Rectal smooth muscle tissue (tissue), 1 donor: ENCODE data around the gene COMP.

Source experiments
- H3K27ac ChIP-seq: one replicate; pipeline ENCODE4 v1.7.0; 2013; ENCODE audit warnings: low read depth, low read length, inconsistent platforms
- H3K27me3 ChIP-seq: one replicate; pipeline ENCODE4 v1.7.0; 2013; ENCODE audit warnings: low read length; ENCODE audit not compliant: control insufficient read depth, insufficient read depth
- H3K36me3 ChIP-seq: one replicate; pipeline ENCODE4 v1.7.0; 2013; ENCODE audit warnings: low read length; ENCODE audit not compliant: control insufficient read depth, insufficient read depth
- H3K4me1 ChIP-seq: one replicate; pipeline ENCODE4 v1.7.0; 2013; ENCODE audit warnings: low read length; ENCODE audit not compliant: control insufficient read depth, insufficient read depth
- H3K4me3 ChIP-seq: one replicate; pipeline ENCODE4 v1.7.0; 2013; ENCODE audit warnings: low read length
- H3K9ac ChIP-seq: one replicate; pipeline ENCODE4 v1.7.0; 2013; ENCODE audit warnings: low read length

Gene COMP

DNA sequence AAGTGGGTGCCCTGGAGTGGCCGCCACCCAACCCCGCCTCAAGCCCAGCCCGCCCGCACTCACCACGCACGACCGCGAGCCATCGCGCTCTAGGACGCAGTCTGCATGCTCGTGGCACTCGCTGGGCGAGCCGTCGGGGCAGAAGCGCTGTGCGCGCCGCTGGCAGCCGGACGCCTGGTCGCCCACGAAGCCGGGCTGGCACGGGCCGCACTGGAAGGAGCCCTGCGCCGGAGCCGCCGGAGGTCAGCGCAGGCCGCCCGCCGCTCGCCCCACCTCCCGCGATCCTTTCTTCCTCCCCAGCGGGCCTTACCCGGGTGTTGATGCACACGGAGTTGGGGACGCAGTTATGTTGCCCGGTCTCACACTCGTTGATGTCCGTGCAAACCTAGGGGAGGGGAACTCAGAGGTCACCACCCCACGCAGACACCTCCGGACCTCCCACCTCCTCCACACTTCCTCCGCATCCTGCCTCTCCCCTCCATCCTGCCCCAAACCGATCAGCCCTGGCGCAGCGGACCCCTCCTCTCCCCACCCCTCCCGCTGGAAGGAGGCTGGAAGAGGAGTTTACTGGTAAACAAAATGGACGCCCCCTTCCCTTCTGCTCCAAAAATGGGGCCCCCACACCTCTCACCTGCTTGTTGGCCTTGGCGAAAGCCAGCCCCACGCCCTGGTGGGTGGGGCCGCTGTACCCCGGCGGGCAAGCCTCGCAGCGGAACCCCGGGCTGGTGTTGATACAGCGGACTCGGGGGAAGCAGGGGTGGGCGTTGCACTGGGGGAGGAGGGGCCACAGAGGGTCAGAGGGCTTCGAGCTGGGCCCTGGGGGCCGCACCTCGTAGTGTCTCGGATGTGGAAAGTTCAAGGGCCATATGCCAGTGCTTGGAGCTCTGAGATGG lies 2.3 kb downstream of the COMP start:
- no peak overlapping the region for H3K9ac ChIP-seq
- peaks cover 38% of the 10 kb centered on the region for H3K27me3 ChIP-seq
- H3K27ac ChIP-seq: no peak overlapping the region
- no peak overlapping the region for H3K4me3 ChIP-seq
- no peaks in the 10 kb centered on the region for H3K36me3 ChIP-seq
- H3K4me1 ChIP-seq: peaks cover 2% of the 10 kb centered on the region

DNA sequence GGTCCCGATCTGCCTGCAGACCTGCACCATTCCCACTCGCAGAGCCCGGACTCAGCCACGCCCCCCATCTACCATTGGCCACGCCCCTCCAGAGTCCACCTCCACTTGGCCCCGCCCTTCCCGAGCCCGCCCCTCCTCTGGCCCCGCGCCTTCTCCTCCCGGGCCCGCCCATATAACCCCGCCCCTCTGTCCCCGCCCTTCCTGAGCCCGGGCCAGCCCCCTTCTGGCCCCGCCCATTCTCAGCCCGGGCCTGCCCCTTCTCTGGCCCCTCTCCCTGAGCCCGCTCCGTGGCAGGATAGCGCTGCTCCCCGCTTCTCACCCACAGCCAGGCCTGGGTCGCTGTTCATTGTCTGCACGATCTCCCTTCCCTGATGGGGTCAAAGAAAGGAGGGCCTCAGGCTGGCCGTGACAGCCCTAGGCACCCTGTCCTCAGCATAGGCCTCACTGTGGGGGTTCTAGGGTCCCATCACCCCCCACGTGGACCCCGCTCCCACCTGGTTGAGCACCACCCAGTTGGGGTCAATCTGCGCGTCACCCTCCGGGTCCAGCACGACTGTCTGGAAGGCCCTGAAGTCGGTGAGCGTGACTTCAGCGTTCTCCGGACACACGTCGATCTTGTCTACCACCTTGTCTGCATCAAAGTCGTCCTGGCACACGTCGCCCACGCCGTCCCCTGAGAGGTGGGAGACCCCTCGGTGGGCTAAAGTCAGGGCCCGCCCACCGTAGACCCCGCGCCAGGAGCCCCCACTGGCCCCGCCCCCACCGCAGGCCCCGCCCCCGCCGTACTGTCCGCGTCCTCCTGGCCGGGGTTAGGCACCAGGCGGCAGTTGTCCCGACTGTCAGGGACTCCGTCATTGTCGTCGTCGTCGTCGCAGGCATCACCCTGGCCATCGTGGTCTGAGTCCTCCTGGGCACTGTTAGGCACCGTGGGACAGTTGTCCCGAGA lies 5.7 kb downstream of the COMP start:
- Histone ChIP-seq H3K4me1 (peaks cover 2% of the 10 kb centered on the region), H3K27me3 (peaks cover 28% of the 10 kb centered on the region), H3K27ac (no peak overlapping the region), H3K4me3 (peak overlapping the region; percentile 48), H3K9ac (no peak overlapping the region), H3K36me3 (no peaks in the 10 kb centered on the region)

DNA sequence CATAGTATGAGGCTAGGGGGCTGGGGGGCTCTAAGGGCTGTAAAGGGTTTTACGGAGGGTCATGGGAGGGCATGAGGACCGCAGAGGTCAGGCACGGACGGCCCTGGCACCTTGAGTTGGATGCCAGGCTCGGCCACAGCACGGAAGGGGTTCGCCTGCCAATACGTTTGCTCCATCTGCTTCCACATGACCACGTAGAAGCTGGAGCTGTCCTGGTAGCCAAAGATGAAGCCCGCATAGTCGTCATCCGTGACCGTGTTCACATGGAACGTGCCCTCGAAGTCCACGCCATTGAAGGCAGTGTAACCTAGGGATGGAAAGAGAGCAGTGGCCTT lies 6.4 kb downstream of the COMP start:
- Histone ChIP-seq H3K4me3 (no peak overlapping the region), H3K27me3 (peaks cover 22% of the 10 kb centered on the region), H3K4me1 (peaks cover 2% of the 10 kb centered on the region), H3K9ac (no peak overlapping the region), H3K36me3 (no peaks in the 10 kb centered on the region), H3K27ac (no peak overlapping the region)

DNA sequence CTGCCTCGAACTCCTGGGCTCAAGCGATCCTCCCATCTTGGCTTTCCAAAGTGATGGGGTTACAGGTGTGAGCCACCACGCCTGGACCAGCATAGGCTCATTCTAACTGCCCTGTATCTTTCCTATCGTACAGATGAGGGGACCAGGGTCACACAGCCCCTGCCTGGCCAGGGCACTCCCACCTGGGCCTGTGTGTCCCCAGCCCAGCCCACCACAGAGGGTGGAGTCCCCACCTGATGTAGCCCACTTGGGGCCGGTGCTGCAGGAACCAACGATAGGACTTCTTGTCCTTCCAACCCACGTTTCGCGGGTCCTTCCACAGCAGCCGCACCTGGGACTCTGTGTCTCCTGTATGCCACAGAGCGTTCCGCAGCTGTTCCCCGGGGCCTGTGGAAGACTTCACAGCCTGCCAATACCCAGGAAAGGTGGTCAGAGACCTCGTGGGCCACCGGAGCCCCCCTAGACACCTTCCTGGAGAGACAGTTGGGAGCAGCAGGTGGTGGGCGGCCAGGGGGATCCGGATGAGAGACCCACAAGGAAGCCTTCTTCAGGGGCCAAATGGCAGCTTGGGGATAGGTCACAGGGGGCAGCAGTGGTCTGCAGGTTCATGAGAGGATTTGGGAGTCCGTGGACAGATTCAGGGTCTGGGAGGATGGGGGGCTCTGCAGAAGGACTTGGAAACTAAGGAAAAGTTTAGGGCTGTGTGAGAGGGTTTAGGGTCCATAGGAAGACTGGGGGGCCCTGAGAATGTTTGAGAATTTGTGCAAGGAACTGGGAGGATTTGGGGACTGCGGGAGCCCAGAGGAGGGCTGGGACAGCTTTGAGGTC lies 6.9 kb downstream of the COMP start:
- Histone ChIP-seq H3K4me3 (no peak overlapping the region), H3K36me3 (no peaks in the 10 kb centered on the region), H3K27me3 (peaks cover 18% of the 10 kb centered on the region), H3K27ac (no peak overlapping the region), H3K4me1 (peaks cover 2% of the 10 kb centered on the region), H3K9ac (no peak overlapping the region)

DNA sequence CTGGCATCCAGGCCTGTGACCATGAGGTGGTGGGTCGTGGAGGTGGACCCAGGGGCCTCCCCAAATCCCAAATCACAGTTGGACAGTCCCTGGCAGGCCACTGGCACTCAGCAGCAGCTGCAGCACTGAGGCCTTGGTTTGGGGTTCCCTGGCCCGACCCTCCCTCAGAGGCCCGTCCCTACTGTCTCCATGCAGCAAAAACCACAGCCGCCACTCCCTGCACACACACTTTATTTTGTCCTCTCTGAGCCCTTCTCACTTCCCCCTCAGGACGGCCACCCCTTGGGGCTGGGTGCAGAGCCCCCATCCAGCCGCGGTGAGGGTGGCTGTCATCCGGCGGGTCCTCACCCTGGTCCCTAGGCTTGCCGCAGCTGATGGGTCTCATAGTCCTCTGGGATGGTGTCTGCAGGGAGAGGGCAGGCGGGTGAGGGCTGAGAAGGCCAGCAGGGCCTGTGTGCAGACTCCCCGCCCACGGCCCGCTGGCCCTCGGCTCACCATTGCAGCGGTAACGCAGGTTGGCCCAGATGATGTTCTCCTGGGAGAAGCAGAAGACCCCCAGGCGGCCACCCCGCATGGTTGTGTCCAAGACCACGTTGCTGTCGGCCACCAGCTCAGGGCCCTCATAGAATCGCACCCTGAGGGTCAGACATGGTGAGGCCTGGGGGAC lies 8.4 kb downstream of the COMP start:
- H3K4me1 ChIP-seq: peaks cover 2% of the 10 kb centered on the region
- no peaks in the 10 kb centered on the region for H3K36me3 ChIP-seq
- H3K4me3 ChIP-seq: no peak overlapping the region
- no peak overlapping the region for H3K27ac ChIP-seq
- peaks cover 9% of the 10 kb centered on the region for H3K27me3 ChIP-seq
- no peak overlapping the region for H3K9ac ChIP-seq

DNA sequence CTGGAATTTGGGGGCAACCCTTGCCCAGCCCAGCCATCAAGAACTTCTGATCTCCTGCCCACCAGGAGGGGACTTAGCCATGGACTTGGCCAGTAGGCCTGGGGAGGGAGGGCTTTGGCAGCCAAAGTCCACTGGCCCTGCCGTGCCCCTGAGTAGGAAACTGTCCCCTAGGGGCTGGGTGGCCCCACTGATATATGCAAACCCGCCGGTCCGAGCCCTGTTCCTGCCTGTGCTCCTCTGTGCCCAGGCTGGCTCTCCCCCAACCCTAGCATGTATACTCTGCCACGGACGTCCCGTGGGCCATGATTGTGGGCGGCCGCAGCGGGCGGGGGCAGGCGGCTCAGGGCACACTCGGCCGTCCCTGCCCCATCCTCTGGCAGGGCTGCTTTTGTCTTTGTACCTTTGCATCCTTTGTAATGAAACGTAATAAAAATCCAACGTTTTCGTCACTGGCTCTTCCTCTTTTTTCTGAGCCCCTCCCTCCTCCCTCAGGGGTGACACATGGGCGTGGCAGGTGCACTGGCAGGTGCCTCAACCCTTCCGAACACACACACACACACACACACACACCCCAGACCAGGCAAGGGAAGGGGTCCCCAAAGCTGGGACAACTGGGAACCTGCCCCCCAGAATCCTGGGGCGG lies 9.1 kb downstream of the COMP start:
- Histone ChIP-seq H3K27ac (no peak overlapping the region), H3K9ac (no peak overlapping the region), H3K36me3 (no peaks in the 10 kb centered on the region)

DNA sequence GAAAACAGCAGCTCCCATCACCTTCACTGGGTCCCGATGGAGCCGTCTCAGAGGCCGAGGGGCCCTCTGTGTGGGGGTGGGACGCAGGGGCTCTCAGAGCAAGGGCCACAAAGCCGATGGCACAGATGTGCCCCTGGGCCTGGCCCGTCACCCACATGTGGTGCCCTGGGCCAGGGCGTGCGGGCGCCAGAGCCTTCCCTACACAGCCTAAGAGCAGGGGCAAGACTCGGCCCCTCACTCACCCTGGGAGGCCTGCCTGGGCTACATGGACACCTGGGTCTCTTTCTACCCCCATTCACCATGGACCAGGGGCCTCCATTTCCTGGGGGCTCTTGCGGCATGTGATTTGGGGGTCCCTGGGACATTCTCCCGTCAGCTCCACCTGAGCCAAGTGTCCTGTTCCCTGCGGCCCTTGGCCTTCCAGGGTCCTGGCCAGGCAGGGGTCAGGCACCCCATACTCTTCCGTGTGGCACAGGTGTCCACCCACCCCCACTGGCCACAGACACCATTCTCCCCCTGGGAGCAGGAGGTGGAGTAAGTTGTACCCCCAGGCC lies 10.0 kb downstream of the COMP start:
- Histone ChIP-seq H3K4me1 (peaks cover 2% of the 10 kb centered on the region), H3K36me3 (no peaks in the 10 kb centered on the region), H3K27me3 (peaks cover 2% of the 10 kb centered on the region), H3K4me3 (no peak overlapping the region), H3K9ac (no peak overlapping the region), H3K27ac (no peak overlapping the region)

More for the DNA sequence above, 9.1 kb downstream of the COMP start:
- H3K27me3 ChIP-seq: peaks cover 3% of the 10 kb centered on the region
- H3K4me1 ChIP-seq: peaks cover 2% of the 10 kb centered on the region
- H3K4me3 ChIP-seq: no peak overlapping the region

DNA sequence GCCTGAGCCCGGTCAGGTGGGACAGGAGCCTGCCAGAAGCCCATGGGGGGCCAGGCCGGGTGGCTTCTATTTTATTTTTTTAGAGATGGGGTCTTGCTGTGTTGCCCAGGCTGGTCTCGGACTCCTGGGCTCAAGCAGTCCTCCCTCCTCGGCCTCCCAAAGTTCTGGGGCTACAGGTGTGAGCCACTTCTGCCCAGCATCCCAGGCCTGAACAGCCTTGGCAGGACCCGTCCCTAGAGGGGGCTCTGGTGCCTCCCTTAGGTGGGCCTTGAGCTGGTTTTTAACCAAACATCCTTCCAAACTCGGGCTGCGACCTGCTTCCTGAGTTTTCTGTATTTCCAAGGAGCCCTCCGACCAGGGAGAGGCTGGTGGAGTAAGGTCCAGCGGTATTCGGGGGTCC lies 10.5 kb downstream of the COMP start:
- H3K4me3 ChIP-seq: no peak overlapping the region
- no peaks in the 10 kb centered on the region for H3K36me3 ChIP-seq
- H3K9ac ChIP-seq: no peak overlapping the region
- H3K4me1 ChIP-seq: peaks cover 2% of the 10 kb centered on the region
- H3K27ac ChIP-seq: no peak overlapping the region
- H3K27me3 ChIP-seq: peaks cover 2% of the 10 kb centered on the region

DNA sequence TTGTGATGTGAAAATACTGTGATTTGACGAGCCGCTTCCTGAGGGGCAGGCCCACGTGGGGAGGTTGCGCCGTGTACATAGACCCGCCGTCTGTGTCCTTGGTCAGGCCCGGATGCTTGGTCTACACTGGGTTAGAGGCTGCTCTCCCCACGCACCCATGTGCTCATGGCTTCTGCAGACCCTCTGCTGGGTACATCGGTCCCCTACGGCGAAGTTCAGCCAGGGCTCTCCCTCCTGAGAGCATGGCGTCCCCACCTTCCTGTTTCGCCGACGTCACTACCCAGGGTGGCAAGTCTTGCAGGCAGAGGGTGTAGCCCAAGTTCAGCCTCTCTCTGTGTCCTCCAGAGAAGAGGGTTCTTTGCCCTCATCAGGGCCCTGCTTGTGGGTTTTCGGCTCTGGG lies 11.0 kb downstream of the COMP start:
- Histone ChIP-seq H3K4me1 (no peaks in the 10 kb centered on the region), H3K9ac (no peak overlapping the region), H3K27me3 (no peaks in the 10 kb centered on the region), H3K27ac (no peak overlapping the region), H3K36me3 (no peaks in the 10 kb centered on the region), H3K4me3 (no peak overlapping the region)

DNA sequence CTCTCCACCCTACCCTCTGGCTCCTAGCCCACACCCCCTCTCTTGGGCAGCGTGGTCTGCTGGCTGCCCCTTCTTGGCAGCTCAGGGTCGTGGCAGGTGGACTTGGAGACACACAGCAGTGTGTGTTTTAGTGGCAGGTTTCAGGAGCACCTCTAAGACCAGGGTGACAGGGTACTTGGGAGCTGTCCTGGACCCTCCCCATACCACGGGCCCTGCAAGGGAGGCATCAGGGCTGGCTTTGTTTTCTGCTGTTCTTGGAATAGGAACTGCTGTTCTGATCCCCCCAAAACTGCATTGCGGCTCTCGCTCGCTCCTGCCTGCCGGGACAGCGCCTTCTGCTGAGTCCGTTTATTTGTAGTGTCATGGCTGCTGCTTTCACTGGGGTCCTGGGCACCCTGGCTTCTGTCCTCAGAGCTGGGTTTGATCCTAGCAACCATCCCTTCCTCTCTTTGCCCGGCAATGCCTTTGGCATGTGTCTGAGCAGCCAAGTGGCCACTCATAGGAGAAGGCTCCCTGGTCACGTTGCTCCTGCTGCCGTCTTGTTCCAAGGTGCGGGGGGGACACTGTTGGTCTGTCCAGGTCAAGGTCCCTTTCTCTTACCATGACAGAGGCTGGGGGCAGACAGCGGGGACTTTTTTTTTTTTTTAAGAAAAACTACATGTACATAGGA lies 12.1 kb downstream of the COMP start:
- H3K4me1 ChIP-seq: no peaks in the 10 kb centered on the region
- no peaks in the 10 kb centered on the region for H3K36me3 ChIP-seq
- H3K4me3 ChIP-seq: no peak overlapping the region
- no peaks in the 10 kb centered on the region for H3K27me3 ChIP-seq
- no peak overlapping the region for H3K9ac ChIP-seq
- H3K27ac ChIP-seq: no peak overlapping the region

DNA sequence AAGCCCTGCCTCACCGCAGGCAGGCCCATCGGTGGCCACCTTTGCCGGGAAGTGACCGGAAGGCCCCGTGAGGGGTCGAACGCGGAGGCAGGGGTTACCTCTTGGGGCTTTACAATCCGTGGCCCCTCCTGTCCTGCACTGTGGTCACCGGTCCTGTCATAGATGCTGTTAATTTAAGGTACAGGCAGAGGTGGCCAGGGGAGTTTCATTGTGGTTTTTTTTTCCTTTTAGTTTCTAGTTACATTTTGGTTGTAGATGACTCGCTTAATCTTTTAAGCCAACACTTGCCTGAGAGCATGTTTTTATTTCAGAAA lies 13.1 kb downstream of the COMP start:
- no peaks in the 10 kb centered on the region for H3K36me3 ChIP-seq
- H3K27me3 ChIP-seq: no peaks in the 10 kb centered on the region
- H3K9ac ChIP-seq: no peak overlapping the region
- H3K4me3 ChIP-seq: no peak overlapping the region
- H3K4me1 ChIP-seq: no peaks in the 10 kb centered on the region
- no peak overlapping the region for H3K27ac ChIP-seq
